Neural cell (in vitro differentiated cells): Measurements from ENCODE around the gene ACOXL. TPM values are rescaled to one million over a fixed set of nuclear protein-coding genes. Genes with fewer than 3 reads are reported as not detected.

Experiments used
- H2AFZ ChIP-seq: fragments of 200-600, 300-800 bp; sonication (generic), shearing (Covaris generic); 2 replicates; pipeline ENCODE4 v1.6.0; 2014; ENCODE audit warnings: low read depth, mild to moderate bottlenecking, antibody characterized with exemption, low read length, moderate library complexity
- H3F3A ChIP-seq: fragments of 200-600 bp; shearing (Covaris generic); 2 replicates; pipeline ENCODE4 v1.6.1; 2016; ENCODE audit warnings: mild to moderate bottlenecking, moderate library complexity, mixed read lengths, antibody characterized with exemption, low read length; ENCODE audit not compliant: insufficient read depth, poor library complexity, severe bottlenecking
- H3K27ac ChIP-seq: fragments of 200-600, 300-800 bp; sonication (generic), shearing (Covaris generic); 2 replicates; pipeline ENCODE4 v1.5.1; 2014; ENCODE audit warnings: mild to moderate bottlenecking, low read length, moderate library complexity
- H3K27me3 ChIP-seq: fragments of 300-800, 200-600 bp; sonication (generic), shearing (Covaris generic); 2 replicates; pipeline ENCODE4 v1.6.0; 2014; ENCODE audit warnings: mild to moderate bottlenecking, low read depth, low read length, moderate library complexity; ENCODE audit not compliant: insufficient read depth
- H3K36me3 ChIP-seq: fragments of 300-800, 200-600 bp; sonication (generic), shearing (Covaris generic); 2 replicates; pipeline ENCODE4 v1.5.1; 2014; ENCODE audit warnings: mild to moderate bottlenecking, antibody characterized with exemption, low read length, moderate library complexity; ENCODE audit not compliant: insufficient read depth
- H3K4me2 ChIP-seq: fragments of 300-800, 200-600 bp; sonication (generic), shearing (Covaris generic); 2 replicates; pipeline ENCODE4 v1.6.0; 2014; ENCODE audit warnings: mild to moderate bottlenecking, low read length
- H3K4me3 ChIP-seq: fragments of 300-800, 200-600 bp; sonication (generic), shearing (Covaris generic); 2 replicates; pipeline ENCODE4 v1.5.1; 2014; ENCODE audit warnings: mild to moderate bottlenecking, low read length, moderate library complexity
- H3K79me2 ChIP-seq: fragments of 200-600 bp; shearing (Covaris generic); replicated peaks from 2 replicates; pipeline ENCODE4 v1.6.0; 2014; ENCODE audit warnings: mild to moderate bottlenecking, low read length, moderate library complexity; ENCODE audit not compliant: insufficient read depth
- H3K9ac ChIP-seq: fragments of 300-800, 200-600 bp; sonication (generic), shearing (Covaris generic); 2 replicates; pipeline ENCODE4 v1.6.1; 2016; ENCODE audit warnings: mild to moderate bottlenecking, low read length, mixed read lengths
- H3K9me2 ChIP-seq: fragments of 200-600 bp; shearing (Covaris generic); 2 replicates; pipeline ENCODE4 v1.6.1; 2016; ENCODE audit warnings: mild to moderate bottlenecking, low read length, mixed read lengths; ENCODE audit not compliant: insufficient read depth
- H3K9me3 ChIP-seq: fragments of 200-600, 300-800 bp; sonication (generic), shearing (Covaris generic); 2 replicates; pipeline ENCODE4 v1.6.1; 2016; ENCODE audit warnings: mild to moderate bottlenecking, mixed run types, low read length, moderate library complexity, mixed read lengths
- H4K20me1 ChIP-seq: fragments of 200-600 bp; shearing (Covaris generic); 2 replicates; pipeline ENCODE4 v1.6.1; 2016; ENCODE audit warnings: mild to moderate bottlenecking, mixed run types; ENCODE audit not compliant: insufficient read depth
- EP300 ChIP-seq: fragments of 450-650 bp; conservative IDR thresholded peaks from 2 replicates; pipeline ENCODE4 v1.6.1; 2014; ENCODE audit warnings: antibody characterized with exemption, mild to moderate bottlenecking, moderate library complexity; ENCODE audit not compliant: poor library complexity, severe bottlenecking
- EZH2 ChIP-seq: fragments of 200-600, 300-800 bp; shearing (Covaris generic), sonication (generic); IDR thresholded peaks from 2 replicates; pipeline ENCODE4 v1.6.1; 2014; ENCODE audit warnings: antibody characterized with exemption, low read length, borderline replicate concordance, mild to moderate bottlenecking; ENCODE audit not compliant: insufficient read depth, poor library complexity, severe bottlenecking
- MXI1 ChIP-seq: fragments of 450-650 bp; conservative IDR thresholded peaks from 2 replicates; pipeline ENCODE4 v1.6.1; 2014; ENCODE audit warnings: antibody characterized with exemption, mild to moderate bottlenecking; ENCODE audit not compliant: poor library complexity, severe bottlenecking
- POLR2AphosphoS5 ChIP-seq: IDR thresholded peaks from 2 replicates; pipeline ENCODE4 v1.6.1; 2012
- RAD21 ChIP-seq: fragments of 450-650 bp; conservative IDR thresholded peaks from 2 replicates; pipeline ENCODE4 v1.6.1; 2014; ENCODE audit warnings: antibody characterized with exemption, mild to moderate bottlenecking, moderate library complexity
- SMC3 ChIP-seq: fragments of 450-650 bp; conservative IDR thresholded peaks from 2 replicates; pipeline ENCODE4 v1.6.1; 2014; ENCODE audit warnings: antibody characterized with exemption, mild to moderate bottlenecking, moderate library complexity; ENCODE audit not compliant: poor library complexity
- TAF1 ChIP-seq: IDR thresholded peaks from 2 replicates; pipeline ENCODE4 v1.6.1; 2012; ENCODE audit warnings: low read depth
- polyA plus RNA-seq: library from polyadenylated mRNA; depleted of rRNA; stranded (reverse); fragments of >200 nt; gene quantifications from 2 replicates; pipeline ENCODE4 v1.2.3, GENCODE V29; 2014
- TF ChIP-seq, protein P1 (sequence below): IDR thresholded peaks from 2 replicates; pipeline ENCODE4 v1.6.1; 2012; ENCODE audit warnings: borderline replicate concordance
- TF ChIP-seq, protein P2 (sequence below): fragments of 450-650 bp; IDR thresholded peaks from 2 replicates; pipeline ENCODE4 v1.5.1; 2014; ENCODE audit warnings: antibody characterized with exemption, mild to moderate bottlenecking, moderate library complexity; ENCODE audit not compliant: poor library complexity, severe bottlenecking

Gene ACOXL
- polyA plus RNA-seq, 1 donor from 2014 or later: not detected

DNA sequence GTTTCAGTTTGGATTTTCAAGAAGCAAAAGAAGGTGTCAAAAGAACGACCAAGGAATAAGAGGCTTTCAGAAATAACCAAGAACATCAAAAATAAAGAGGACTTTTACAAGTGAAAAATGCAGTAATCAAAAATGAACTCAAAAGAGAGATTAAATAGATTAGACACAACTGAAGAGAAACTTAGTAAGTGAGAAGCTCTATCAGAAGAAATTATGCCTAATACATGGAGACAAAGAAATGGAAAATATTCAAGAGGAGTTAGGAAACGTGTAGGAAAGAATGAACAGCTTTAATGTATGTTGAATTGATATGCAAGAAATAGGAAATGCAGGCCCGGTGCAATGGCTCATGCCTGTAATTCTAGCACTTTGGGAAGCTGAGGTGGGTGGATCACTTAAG lies 145.8 kb downstream of the ACOXL start:
- no peaks in the 10 kb centered on the region for H3K9me3 ChIP-seq
- H3K36me3 ChIP-seq: no peaks in the 10 kb centered on the region
- H2AFZ ChIP-seq: no peak overlapping the region
- H3F3A ChIP-seq: no peaks in the 10 kb centered on the region
- no peaks in the 10 kb centered on the region for H4K20me1 ChIP-seq
- H3K9me2 ChIP-seq: no peaks in the 10 kb centered on the region
- no peak overlapping the region for H3K4me2 ChIP-seq
- H3K9ac ChIP-seq: no peak overlapping the region
- no peaks in the 10 kb centered on the region for H3K27me3 ChIP-seq
- no peak overlapping the region for H3K4me3 ChIP-seq
- no peak overlapping the region for H3K27ac ChIP-seq
- TF ChIP-seq RAD21 (no peak), TAF1 (no peak), MXI1 (no peak), EP300 (no peak), SMC3 (no peak), EZH2 (no peak), POLR2AphosphoS5 (no peak)
- TF ChIP-seq, protein P1, sequence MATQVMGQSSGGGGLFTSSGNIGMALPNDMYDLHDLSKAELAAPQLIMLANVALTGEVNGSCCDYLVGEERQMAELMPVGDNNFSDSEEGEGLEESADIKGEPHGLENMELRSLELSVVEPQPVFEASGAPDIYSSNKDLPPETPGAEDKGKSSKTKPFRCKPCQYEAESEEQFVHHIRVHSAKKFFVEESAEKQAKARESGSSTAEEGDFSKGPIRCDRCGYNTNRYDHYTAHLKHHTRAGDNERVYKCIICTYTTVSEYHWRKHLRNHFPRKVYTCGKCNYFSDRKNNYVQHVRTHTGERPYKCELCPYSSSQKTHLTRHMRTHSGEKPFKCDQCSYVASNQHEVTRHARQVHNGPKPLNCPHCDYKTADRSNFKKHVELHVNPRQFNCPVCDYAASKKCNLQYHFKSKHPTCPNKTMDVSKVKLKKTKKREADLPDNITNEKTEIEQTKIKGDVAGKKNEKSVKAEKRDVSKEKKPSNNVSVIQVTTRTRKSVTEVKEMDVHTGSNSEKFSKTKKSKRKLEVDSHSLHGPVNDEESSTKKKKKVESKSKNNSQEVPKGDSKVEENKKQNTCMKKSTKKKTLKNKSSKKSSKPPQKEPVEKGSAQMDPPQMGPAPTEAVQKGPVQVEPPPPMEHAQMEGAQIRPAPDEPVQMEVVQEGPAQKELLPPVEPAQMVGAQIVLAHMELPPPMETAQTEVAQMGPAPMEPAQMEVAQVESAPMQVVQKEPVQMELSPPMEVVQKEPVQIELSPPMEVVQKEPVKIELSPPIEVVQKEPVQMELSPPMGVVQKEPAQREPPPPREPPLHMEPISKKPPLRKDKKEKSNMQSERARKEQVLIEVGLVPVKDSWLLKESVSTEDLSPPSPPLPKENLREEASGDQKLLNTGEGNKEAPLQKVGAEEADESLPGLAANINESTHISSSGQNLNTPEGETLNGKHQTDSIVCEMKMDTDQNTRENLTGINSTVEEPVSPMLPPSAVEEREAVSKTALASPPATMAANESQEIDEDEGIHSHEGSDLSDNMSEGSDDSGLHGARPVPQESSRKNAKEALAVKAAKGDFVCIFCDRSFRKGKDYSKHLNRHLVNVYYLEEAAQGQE: no peak
- TF ChIP-seq, protein P2, sequence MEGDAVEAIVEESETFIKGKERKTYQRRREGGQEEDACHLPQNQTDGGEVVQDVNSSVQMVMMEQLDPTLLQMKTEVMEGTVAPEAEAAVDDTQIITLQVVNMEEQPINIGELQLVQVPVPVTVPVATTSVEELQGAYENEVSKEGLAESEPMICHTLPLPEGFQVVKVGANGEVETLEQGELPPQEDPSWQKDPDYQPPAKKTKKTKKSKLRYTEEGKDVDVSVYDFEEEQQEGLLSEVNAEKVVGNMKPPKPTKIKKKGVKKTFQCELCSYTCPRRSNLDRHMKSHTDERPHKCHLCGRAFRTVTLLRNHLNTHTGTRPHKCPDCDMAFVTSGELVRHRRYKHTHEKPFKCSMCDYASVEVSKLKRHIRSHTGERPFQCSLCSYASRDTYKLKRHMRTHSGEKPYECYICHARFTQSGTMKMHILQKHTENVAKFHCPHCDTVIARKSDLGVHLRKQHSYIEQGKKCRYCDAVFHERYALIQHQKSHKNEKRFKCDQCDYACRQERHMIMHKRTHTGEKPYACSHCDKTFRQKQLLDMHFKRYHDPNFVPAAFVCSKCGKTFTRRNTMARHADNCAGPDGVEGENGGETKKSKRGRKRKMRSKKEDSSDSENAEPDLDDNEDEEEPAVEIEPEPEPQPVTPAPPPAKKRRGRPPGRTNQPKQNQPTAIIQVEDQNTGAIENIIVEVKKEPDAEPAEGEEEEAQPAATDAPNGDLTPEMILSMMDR: no peak
- no peaks in the 10 kb centered on the region for H3K79me2 ChIP-seq

DNA sequence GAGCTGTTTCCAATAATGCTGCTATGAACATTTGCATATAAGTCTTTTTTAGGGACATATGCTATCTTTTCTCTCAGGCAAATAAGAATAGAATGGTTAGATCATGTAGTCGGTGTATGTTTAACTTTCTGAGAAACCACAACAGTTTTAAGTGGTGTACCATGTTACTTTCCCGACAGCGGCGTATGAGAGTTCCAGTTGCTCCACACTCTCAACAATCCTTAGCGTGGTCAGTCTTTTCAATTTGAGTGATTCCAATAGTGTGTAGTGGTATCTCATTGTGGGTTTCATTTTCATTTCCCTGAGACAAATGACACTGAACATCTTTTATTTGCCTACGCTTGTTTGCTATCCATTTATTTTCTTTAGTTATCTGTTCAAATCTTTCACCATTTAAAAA lies 149.5 kb downstream of the ACOXL start:
- H3K9me2 ChIP-seq: no peaks in the 10 kb centered on the region

More for the DNA sequence above, 149.5 kb downstream of the ACOXL start:
- no peaks in the 10 kb centered on the region for H3K79me2 ChIP-seq
- no peaks in the 10 kb centered on the region for H3K36me3 ChIP-seq
- no peaks in the 10 kb centered on the region for H3F3A ChIP-seq
- no peak overlapping the region for H2AFZ ChIP-seq
- TF ChIP-seq, protein P1: no peak
- TF ChIP-seq POLR2AphosphoS5 (no peak), TAF1 (no peak), RAD21 (no peak), EP300 (no peak), EZH2 (no peak)
- TF ChIP-seq, protein P2: no peak
- no peak overlapping the region for H3K27ac ChIP-seq
- no peaks in the 10 kb centered on the region for H4K20me1 ChIP-seq
- no peak overlapping the region for H3K4me3 ChIP-seq
- no peaks in the 10 kb centered on the region for H3K27me3 ChIP-seq
- H3K9ac ChIP-seq: no peak overlapping the region
- H3K9me3 ChIP-seq: no peaks in the 10 kb centered on the region
- H3K4me2 ChIP-seq: no peak overlapping the region
